8988T (cell line): Measurements from ENCODE around the gene DSTN.

Experiments
- DNase-seq: peaks from one replicate; pipeline ENCODE4 v3.0.0; 2011

Gene DSTN

DNA sequence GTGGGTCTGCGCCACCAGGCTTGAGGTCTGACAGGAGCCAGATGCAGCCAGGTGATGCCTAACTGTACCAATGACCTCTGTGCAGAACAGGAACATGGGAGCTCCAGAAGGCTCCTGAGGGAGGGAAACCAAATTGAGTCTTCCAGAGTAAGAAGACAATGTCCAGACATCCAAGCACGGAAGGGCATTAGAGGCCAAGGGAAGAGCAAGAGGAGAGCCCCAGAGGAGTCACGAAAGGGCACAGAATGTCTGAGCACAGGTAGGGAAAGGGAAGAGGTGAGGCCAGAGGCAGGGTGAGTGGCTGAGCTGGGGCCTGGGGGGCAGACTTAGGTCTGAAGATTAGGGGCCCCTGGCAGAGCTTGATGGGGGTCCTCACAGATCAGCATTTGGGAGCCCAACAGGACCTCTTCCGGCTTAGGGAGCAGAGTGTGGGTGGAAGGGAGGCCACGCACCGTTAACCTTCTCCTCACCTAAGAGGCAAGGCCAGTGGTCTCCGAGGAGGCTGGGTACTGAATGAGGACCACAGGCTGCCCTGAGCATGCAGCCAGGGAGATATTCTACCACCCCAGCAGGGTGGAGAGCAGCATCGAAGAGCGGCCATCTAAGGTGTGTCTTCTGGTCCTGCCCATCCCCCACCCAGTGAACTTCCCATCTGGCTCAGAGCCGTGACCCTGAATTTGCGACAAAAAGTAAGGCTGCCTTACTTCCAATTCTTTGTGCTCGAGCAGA is 70.4 kb downstream of the DSTN start:
- DNase-seq: no peak

DNA sequence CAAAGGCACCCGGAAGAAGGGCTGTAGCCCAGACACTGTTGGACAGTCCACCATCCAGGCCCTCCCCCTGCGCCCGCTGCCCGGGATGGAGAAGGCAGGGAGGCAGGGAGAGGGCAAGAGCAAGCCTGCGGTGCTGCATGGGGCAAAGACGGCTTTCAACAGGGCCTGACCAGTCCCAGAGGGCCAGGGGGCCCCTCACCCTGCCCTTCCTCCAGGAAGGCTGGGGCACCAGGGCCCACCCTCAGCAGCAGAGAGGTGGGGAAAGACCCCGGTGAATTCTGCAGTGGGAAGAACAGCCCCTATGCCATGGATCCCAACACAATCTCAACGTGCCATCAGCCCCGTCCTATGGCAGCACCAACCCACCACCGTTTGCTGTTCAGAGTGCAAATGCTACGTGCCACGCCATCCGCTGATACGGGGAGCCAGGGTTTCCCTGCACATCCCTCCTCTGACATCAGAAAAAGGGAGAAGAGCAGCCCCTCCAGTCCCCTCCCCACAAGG is 71.1 kb downstream of the DSTN start:
- no peak for DNase-seq

DNA sequence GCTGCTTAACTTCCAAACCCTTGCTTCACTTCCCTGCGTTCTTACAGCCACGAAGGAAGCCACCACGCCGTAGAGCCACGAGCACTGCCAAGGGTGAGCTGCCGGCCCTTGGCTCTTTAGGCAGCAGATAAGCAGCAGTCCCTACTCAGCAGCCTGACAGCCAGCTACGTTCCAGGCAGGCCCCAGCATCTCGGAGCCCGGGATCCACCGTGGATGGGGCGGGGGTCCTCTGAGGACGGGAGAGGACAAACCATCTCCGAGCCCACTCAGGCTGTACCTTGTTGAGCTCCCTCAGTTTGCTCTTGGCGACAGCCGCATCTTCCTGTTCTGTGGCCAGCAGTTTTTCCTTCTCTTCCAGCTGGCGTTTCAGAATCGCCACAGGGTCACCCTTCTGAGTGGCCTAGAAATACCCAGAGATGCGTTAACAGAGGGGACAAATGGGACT is 71.7 kb downstream of the DSTN start:
- DNase-seq: no peak

- DNase-seq: no peak
Observed at GRCh38 chr20:17641993-17642392, 72.1 kb downstream of the DSTN start.

- DNase-seq: no peak
Observed at GRCh38 chr20:17642404-17643269, 72.8 kb downstream of the DSTN start.

DNA sequence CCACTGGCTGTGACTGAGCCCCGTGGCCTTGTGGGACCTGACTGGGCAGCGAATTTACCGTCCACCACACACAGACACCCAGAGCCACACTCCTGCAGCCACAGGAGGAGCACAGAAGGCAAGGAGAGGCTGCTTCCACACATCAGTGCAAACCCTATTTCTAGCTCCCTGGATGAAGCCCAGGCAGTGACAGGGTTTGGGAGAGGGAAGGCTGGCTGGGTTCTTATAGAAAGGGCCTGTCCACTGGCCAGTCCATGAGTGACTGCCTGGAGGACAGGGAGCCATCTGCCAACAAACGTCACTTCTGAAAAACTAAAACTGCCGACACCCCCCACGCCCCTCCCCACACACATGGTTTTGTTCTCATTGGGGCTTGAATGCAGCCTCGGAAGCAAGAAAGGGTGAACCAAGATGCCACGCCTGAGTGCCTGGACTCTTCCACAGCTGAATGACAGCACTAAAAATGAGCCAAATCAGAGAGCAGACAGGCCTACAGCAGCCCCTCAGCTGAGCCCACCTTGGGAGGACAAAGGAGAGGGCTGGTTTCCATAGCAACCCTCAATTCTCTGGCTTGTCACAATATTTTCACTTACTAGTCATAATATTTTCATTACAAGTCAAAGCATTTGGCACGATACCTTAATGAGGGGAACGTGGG is 73.8 kb downstream of the DSTN start:
- DNase-seq: no peak

- no peak for DNase-seq
Observed at GRCh38 chr20:17644451-17644850, 74.6 kb downstream of the DSTN start.

DNA sequence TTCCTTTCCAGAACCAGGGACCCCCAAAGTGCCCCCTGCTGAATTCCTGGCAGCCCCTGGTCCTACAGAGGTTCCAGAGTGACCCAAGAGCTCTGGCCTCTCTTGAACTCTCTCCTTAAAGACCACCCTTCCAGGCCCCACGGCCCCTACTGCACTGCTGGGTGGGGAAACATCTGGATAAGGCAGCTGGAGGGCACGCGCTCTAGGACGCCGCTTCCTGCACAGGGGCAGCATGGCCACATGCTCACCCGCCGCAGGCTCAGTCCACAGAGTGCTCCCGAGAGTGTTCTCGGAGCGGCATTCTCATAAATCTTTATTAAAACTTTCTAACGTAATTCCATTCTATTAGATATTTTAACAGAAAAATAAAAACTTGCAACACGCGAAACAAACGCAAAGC is 75.1 kb downstream of the DSTN start:
- no peak for DNase-seq

DNA sequence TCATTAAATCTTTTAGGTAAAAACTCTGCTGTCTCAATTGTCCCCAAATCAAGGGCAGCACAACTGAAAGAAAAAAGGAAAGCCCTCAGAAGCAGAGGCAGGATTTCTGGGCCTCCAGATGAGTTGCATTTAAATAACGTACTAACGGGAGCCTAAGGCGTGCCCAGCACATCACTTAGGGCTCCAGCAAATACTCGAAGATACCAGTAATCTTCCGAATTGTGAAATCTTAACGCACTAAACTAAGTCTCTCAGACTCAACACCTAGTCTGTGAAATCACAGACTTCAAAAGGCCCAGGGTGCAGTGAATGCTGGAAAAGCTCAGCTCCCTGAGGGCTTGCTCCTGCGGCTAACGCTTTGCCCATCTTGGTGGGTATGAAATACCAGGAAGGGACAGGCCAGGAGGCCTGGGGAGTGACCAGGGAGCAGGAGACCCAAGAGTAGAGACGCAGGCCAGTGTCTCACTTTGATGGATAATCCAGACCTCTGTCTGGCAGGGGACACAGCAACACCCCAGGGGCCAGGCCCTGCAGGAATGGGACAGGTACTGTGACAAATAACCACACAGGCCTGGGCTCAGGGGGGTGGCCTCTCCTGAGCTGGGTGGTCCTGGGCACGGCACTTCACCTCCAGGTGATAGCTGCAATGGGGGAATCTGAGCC is 75.8 kb downstream of the DSTN start:
- DNase-seq: no peak

DNA sequence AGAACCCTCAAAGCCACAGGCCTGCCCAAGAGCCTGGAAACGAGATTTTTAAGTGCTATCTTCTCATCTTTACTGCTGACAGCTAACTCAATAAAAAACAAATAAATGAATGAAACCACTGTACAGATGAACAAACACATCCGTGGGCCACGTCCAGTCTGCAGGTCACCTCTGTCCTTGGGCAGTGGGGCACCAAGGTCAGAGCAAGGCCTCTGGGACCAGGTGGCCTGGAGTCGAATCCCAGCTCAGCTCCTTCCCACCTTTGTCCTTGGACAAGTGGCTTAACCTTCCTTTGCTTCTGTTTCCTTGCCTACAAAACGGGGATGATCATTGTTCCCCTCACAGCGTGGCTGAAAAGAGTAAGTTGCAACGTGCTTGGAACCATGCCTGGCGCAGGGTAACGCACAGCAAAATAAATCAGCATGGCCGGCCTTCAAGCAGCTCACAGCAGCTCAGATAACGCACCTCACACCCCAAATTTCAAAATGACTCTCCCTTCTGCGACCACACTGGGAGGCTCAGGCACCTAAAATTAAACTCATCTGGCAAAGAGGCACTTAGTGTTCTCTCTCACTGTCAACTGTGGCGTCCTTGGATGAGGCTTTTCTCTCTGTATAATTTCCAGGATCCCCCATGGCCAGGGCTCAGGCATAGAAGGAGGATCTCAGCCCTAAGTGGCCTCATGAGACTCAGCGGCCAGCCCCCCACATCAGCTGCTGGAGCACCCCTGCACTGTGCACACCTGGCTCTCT is 76.5 kb downstream of the DSTN start:
- DNase-seq: no peak

- no peak for DNase-seq
Observed at GRCh38 chr20:17646961-17647301, 77.1 kb downstream of the DSTN start.

- DNase-seq: no peak
Observed at GRCh38 chr20:17647391-17648314, 77.8 kb downstream of the DSTN start.

DNA sequence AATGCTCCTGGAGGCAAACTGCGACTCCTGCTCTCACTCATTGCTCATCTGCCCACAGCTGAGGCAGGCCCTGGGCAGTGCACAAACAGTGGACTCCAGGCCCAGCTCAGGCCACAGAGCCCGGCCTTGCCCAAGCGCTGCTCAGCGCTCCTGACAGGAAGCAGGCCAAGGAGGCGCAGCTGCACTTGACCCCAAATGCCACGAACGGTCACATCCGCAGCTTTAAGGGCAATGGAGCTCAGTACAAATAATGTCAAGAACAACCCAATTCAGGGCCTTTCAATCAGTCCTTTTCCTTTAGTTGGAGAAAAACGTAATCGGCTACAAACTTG is 78.4 kb downstream of the DSTN start:
- no peak for DNase-seq

DNA sequence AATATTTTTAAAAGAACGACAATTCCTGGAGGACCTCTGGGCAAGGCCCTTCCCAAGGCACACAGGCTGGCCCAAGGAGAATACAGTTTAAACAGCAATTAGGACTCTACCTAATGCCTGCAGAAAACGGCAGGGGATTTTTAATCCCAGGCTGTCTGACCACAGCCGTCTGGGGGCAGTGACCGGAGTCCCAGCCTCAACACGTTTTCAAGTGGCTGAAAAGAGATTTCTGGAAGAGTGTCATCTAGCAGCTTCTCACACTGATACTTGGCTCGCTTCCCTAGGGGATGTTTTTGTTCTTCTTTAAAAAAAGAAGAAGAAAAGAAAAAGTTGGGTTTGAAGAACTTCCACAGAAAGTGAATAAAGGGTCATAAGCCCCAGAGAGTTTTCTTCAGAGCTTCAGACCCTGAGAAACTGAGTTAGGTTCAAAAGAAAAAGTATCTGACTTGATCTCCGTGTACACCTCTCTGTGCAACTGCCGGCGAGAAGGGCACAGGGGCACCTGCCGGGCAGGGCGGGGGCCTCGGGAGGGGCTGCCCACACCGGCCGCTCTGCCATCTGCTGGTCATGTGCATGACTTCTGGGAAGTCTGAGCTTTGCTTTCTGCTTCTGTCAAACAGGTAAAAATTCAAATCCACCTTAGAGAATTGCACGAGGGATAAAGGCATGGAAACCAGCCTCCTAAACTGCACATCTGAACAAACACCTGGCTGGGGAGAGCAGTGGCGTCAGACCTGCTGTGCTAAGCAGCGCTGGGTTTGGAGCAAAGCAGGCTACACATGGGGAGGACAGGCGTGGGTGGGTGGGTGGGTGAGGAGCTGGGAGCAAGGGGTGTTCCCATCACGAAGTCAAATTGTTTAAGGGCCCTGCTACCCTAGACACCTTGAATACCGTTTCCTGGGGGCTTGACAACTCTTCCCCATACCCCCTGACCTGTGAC is 79.2 kb downstream of the DSTN start:
- peak; percentile 78 for DNase-seq

DNA sequence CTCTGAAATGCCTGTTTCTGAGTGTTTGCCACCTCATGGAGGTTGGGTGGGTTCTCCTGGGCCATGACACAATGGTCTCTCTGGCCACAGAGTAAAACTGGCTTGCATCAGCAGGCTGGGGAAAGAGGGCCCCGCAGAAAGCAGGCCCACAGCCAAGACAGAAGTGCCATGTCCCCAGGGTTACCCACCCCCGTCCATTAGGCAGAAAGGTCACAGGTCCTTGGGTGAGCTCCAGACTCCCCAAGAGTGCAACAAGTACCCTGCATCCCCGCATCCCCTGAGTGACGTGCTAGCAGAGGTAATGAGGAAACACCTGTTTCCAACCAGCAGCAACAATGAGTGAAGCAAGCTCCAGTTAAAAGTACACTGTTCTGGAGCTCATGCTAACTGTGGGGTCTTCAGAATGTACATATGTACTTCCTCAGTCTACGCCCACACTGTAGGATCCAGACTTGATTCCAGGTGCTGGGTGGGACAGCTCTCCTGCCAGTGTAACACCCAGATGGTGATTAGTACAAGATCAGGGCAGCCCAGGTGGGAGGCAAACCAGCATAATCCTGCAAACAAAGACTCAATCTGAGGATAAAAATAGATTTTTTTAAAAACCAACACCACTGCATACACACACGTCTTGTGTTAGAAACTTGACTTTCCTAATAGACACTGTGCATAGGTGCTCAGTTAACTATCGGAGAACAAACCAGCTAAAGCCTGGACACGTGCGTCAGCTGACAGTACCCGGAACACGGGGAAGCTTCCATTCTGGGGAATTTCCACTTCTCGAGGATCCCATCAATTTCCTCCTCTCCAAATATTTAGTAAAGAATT is 80.6 kb downstream of the DSTN start:
- no peak for DNase-seq

DNA sequence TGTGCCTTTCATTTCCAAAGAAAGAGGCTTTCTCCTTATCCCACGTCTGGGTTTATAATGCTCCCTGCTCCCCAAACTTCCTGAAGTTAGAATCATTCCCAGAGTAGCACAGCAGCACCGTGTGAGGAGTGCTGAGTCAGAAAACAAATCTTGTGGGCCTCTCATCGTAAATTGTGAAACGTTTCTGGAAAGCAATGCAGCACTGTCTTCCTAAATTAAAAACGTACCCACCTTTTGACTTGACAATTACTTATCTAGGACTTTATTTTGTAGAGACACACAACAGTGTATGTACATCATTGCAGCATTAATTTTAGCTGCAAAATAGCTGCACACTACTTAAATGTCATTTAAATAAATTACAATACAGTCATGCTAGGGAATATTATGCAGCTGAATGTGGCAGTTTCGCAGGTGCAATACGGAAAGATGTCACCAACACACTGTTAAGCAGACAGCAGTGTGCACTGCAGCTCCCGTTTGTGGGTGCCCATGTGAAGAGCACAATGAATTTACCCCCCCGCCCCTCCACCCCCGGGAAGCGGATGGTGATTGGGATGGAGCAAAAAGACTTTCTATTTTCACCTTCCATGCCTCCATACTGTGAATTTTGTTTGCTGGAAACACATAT is 81.4 kb downstream of the DSTN start:
- no peak for DNase-seq

- no peak for DNase-seq
Observed at GRCh38 chr20:17651760-17652388, 82.0 kb downstream of the DSTN start.

DNA sequence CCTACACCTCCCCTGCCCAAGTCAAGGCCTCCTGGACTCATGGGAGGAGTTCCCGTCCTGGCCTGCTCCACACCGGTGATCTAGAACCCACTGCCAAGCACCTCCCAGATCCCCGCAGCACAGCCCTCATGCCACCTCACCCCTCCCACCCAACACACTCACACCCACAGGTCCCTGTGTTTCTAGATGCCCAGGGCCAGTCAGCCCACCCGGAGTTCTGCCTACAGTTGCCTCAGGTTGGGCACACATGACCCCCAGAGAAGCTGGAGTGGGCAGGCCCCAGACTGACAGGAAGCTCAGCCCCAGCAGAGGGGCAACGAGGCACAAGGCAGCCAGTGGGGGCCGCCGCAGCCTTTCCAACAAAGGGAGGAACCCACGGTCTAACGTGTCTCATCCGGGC is 82.5 kb downstream of the DSTN start:
- no peak for DNase-seq
